HG03342 (cell line): ENCODE results near the gene FAT2.
"Not testable (repeated sequence)": the region's sequence is repeated elsewhere in the genome, so short reads cannot be mapped to it uniquely, and the experiment has no call there.

ENCODE experiments used
- ATAC-seq: cut with Tn5 transposase; IDR thresholded peaks from one replicate; pipeline ENCODE4 v1.9.1; 2021; ENCODE audit warnings: mild to moderate bottlenecking, moderate library complexity; ENCODE audit not compliant: unreplicated experiment

FAT2 gene

DNA sequence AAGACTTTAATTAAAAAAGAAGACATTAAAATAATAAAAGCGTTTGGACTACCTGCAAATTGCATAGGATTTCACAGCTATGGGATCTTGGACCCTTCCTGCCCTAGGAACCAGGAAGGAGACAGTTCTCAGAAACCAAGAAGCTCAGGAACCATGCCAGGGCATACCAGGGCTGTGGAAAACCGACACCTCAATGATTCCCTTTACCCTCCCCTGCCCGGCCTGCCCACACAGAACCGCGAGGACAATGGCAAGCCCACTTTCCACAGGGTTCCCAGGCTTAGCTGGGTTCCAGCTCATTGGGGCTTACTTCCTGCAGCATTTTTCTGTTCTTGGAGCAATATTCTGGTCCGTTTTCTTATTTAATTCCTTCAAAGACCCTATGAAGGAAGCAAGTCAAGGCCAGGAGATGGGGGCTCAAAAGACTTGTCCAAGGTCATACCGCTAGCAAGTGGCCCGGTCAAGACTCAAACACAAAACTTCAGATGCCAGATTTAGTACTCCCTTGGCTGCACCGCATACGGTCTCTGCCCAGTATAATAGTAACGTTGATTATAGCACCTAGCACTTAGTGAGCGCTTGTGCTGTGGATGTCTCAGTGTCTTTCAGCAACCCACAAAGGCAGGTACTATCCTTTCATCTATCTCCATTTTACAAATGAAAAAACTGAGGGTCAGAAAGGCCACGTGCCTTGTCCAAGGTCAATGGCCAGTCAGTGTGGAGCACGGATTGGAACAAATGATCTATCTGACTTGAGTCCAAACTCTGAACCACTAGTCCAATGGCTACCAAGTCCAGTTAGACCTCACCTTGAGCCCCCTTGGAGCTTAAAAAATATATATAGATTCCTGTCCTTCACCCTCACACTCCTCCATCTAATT, 6.8 kb downstream of the FAT2 start:
- ATAC-seq: no peak

DNA sequence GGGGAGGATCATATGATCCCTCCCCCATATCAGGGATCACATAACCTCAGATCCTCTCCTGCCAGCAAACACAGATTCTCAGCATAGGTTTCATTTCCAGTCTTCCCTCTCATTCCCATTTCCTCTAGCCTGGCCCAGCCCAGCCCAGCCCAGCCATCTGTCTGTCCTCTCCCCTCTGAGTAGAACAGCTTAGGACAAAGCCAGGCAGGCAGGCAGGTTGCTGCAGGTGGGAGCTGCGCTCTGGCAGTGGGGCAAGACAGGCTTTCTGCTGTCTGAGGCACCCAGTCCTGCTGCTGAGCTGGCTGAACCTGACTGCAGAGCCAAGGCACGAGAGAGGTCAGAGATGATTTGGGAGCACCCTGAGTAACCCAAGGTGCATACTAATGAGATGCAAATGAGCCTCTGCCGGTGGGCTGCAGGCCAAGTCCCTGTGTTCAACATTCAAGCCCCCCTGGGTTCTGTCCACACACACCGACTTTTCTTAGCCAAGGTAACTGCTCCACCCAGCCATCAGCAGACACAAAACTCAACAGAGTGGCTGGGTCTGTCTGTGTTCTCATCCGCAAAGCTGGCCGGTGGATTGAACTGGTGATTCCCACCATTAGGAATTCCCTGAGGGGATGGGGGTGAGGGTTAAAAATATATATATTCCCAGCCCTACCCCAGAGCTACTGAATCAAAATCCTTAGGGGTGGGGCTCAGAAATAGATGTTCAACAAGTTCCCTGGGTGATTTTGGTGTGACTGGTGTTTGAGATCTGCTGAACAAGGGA, 9.1 kb downstream of the FAT2 start:
- no peak for ATAC-seq

DNA sequence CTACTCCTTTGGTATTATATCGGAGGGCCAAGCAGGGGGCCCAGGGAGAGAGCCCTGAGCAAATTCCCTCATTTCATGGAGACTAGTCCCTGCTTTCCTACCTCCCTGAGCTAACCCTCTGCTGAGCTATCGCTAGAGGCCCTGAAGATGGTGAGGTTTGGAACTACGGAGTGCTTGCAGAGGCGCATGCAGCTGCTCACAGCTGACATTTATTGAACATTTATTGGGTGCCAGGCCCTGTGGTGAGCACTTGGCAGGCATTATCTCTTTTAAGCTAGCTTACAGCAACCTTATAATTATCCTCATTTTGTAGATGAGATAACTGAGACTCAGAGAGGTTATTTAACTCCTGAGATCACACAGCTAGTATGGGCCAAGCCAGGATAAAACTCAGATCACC, 9.8 kb downstream of the FAT2 start:
- ATAC-seq: no peak

DNA sequence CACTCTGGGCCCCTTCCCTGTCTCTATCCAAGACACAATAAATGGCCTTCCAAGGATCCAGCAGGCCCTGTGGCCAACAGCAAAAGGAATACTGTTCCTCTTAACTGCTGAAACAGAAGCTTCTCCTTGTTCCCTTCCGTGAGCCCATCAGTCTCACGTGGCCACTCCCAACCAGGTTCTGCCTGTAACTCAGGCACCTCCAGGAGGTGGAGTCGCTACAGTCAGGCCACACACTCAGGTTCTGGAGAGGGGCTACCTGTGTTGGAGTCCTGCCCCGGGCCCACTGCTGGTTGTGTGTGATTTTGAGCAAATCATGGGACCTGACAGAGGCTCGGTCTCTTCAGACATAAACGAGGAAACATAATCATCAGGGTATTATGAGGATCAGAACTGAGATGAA, 10.3 kb downstream of the FAT2 start:
- ATAC-seq: no peak

DNA sequence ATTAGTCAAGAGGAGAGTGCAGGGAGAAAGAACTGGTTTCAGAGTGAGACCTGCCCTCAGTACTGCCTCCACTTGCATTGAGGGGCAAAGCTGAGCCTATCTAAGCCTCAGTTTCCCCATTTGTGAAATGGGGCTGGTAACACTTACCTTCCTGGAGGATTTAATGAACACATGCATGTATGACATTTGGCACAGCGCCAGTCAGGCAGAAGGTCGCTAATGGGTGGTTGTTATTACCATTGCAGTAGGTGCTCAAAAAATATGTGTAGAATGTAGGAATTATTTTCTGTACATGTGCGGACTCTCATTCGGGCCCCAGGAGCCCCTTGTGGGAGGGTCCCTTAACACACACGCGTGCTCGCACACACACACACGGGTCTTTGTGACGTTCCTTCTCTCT, 10.9 kb downstream of the FAT2 start:
- ATAC-seq: no peak

DNA sequence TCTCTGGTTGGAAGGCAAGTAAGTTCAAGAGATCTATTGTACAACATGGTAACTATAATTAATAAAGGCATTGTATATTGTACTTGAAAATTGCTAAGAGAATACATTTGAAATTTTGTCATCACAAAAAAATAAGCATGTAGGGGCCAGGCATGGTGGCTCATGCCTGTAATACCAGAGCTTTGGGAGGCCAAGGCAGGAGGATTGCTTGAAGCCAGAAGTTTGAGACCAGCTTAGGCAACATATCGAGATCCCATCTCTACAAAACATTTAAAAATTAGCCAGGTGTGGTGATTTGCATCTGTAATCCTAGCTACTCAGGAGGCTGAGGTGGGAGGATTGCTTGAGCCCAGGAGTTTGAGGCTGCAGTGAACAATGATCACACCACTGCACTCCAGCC, 12.0 kb downstream of the FAT2 start:
- not testable (repeated sequence) for ATAC-seq

DNA sequence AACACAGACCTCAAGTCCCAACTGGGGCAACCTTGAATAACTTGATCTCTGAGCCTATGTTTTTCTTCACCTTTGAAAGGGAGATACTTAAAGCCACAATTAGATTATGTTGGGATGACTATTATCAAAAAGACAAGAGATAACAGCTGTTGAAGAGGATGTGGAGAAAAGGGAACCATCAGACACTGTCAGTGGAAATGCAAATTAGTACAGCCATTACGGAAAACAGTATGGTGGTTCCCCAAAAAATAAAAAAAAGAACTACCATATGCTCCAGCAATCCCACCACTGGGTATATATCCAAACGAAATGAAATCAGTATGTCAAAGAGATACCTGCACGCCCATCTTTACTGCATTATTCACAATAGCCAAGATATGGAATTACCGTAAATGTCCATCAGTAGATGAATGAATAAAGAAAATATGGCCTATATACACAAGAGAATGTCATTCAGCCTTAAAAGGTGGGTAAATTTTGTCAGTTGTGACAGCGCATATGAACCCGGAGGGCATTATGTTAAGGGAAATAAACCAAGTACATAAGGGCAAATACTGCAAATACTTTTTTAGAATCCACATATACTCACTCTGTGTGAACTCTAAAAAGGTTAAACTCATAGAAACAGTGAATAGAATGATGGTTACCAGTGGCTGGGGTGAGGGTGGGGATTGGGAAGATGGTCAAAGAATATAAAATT, 12.7 kb downstream of the FAT2 start:
- ATAC-seq: no peak

DNA sequence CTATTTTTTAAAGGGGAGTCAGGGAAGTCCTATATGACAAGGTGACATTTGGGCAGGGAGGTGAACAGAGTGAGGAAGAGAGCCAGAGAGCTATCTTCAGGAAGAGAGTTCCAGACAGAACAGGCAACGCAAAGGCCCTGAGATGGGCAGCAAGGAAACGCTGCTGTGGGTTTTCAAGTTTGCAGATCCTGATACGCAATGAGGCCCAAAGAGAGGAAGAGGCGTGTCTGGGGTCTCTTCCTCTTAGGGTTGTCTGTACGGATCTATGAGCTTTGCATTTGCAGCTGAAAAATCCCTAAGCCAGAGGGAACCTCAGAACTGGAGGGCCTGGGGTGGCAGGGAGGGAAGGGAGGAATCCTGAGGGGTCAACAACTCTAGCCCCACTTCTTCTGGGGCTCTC, 13.6 kb downstream of the FAT2 start:
- no peak for ATAC-seq

DNA sequence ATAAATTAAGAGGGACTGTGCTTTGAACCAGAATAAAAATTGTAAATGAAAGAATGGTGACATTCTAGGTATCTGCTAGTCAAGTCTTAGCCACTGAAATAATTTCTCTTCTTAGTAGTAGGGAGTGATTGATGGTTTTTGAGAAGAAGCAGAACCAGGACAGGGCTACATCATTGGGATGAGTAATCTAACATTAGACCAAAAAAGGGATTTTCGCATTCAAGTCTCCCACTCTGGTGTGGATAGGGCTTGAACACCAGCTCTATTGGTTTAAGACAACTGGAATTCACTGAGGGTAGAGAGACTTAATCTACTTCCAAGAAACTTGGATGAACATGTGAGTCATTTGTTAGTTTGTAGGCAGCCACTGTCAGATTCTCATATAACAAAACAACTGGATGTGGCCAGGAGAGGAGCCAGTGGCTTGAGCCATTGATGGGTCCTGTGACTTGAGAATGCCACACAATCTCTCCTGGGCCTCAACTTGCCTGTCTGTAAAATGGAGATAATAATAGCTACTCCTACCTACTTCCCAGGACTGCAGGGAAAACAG, 16.6 kb downstream of the FAT2 start:
- no peak for ATAC-seq

DNA sequence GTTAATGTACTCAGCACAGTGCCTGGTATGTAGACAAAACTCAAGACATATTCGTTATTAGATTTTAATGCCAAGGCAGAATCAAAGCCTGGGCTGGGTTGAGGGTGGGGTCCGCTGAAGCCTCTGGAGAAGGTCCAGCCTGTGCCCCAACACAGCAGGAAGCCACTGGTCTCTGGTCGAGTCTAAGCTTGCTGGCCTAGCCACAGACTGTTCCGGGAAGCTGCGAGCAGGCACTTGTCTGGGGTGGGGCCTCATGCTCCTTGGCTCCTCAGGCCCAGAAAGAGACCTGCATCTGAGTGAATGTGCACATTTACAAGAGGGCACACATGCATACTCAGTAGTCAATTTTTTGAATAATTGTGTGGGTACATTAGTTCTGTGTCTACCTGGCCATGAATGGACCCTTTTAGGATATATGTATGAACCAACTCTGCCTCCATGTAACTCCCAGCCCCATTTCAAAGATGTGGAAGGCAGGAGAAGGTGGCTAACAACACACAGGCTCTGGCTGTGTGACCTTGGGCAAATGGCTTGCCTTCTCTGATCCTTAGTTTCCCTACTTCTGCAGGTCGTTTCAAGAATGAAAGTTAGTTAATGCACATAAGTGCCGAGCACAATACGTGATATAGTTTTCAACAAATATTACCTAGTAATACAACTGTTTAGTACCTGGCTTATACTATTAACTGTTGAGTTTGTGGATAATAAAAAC, 18.3 kb downstream of the FAT2 start:
- ATAC-seq: no peak

DNA sequence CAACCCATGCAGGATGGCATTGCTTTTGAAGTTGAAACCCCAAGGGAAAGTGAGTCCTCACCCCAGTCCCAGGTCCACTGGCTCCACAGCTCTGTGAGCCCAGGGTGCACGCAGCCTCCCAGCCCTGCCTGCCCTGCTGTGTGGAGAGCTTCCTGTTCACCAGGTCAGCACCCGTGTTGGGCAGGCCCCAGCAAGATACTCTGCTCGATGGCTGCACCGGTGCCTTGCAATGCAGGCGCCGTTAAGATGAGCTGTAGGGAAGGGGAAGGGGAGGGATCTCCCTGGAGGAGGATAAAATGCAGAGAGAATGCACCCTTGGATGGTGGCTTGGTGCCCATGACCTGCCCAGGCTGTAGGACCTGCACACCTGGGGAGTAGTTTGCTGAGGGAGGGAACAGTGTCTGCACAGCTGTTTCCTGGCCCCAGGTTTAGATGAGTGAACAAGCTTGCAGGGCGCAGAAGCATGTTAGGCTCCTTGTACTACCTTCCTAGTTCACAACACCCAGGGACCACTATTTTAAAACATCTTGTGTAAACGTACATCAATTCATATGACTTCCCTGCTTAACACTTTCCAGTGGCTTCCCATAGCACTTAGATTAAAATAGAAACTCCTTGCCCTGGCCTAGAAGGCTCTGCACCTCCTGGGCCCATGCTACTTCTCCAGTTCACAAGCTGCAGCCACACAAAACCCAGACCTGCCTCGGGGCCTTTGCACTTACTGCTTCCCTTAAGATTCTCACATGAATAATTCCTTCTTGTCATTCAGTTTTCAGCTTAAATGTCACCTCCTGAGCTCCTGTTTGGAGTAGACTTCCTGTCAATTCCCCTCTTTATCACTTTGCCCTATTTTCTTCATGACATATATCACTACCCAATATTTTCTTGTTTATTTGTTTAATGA, 19.6 kb downstream of the FAT2 start:
- ATAC-seq: no peak

DNA sequence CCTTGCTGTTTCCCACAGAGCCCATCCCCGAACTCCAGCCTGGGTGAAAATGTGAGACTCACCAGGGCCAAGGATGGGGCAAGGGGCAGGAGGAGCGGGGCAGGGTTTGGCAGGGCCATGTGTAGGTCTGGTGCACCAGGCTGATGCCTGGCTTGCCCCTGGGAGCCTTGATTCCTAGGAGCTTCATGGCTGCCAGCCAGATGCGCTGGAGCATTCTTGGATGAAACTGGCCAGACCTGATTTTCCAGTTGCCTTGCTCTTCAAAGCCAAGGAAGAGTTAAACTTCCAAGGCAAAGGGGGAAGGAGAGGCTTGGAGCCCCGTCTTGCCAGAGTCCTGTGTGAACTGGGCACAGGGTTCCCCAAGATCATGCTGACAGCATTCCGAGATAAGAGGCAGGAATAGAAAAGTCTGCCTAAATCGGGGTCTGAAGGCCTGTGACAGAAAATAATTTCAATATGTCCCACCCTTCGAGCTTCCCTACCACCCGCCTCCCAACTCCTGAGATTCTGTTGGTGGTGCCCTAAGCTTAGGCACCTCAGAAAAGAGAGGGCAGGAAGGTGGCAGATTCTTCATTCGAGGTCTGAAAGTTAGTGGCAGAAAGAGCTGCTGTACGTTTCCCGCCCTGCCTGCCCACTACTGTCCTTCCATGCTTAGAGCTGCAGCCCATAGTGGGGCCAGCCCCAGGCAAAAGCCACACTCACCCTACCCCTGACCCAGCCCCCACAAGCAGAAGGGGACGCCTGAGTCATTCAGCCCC, 20.4 kb downstream of the FAT2 start:
- ATAC-seq: no peak

DNA sequence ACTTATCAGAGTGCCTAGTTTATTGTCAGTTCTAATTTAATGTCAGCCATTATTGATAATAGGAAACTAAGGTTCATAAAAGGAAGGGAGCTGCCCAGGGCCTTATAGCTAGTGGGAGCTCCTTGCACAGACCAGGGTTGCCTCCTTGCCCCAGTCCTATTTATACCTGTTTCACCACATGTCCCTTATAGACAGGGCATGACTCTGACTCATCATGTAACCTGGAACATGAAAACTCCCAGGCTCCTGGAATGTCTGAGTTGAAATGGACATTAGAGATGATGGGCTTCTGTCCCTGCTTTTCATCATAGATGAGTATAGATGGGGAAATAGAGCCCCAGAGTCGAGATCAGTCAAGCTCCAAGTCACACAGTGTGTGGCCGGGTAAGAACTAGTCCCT, 21.1 kb downstream of the FAT2 start:
- ATAC-seq: no peak

DNA sequence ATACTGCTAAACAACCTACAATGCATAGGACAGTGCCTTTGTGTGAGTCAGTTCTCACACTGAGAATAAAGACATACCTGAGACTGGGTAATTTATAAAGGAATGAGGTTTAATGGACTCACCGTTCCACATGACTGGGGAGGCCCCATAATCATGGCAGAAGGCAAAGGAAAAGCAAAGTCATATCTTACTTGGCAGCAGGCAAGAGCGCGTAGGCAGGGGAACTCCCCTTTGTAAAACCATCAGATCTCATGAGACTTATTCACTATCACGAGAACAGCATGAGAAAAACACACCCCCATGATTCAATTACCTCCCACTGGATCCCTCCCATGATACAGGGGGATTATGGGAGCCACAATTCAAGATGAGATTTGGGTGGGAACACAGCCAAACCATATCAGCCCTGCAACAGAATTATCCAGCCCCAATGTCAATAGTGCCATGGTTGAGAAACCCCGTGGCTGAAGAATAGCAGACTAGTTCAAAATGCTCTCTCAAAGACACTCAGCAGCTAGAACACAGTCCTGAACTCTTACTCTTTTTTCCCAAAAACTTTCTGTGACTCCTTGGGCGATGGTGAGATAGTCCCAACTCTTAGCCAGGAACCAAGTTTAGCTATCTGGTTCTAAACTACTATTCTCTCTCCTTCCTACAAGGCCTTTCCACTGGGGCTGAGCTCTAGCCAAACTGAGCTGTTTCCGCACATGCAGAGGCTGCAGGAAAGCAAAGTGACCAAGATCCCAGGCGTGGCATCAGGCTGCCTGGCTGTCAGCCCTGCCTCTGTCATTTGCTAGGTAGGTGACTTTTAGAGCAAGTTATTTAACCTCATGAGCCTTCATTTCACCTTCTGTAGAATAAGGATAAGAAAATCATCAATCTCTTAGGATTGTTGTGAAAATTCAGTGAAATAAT, 21.7 kb downstream of the FAT2 start:
- ATAC-seq: no peak

DNA sequence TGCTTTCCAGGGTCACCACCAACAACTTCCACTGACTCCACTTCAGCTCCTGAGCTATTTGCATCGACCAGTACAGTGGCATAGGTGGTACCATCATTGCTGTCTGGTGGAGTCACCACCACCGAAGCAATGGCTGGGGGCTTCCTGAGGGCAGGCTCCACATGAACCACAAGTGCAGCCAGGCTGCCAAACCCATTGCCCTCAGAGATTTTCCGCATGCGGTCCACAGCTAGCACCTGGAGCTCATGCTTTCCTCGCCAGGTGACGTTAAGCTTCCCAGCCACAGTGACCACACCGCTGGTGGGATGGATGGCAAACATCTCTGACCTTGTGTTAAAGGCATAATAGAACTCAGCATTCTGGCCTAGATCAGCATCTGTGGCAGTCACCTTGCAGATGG, 23.1 kb downstream of the FAT2 start:
- ATAC-seq: no peak

DNA sequence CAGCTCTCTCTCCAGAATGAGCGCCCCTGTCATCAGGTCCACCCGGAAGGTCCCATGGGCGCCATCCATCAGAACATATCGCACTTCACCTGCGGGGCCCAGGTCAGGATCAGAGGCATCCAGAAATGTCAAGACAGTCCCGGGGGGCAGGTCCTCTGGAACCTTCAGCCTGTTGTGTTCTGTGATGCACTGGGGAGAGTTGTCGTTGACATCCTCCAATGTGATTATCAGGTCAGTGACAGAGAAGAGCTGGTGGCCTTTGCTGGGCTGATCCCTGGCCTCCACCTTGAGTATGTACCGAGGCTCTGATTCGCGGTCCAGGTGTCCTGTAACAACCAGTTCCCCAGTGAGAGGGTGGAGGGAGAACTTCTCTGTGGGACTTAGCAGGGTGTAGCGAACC, 25.2 kb downstream of the FAT2 start:
- no peak for ATAC-seq

DNA sequence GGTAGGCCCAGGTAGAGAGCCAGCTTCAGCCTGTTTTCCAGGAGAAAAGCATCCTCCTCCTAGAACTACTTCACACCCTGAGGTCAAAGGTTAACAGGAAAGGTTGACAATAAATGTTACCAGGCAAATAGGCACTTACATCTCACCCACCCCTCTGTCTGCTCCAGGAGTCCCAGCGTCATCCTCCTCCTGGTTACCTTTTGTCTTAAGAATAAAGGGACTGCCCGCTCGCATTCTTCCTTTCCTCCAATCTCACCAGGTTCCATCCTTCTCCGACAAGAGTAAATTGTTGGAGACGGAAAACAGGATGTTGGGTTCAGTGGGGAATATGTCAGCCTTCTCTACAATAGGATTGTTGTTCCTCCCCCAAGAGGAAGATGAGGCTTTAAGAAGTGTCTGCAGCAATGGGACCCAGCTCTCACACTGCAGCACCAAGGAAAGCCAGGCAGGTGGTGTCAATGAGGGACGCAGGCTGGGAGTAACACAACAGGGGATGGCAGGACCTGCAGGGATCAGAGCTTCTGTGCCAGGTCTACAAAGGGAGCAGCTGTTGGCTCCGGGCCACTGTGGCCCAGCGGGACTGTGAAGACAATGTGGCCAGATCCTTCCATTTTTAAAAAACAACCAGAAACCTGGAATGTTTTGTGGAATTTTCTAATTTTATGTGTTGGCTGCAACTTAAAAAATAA, 29.0 kb downstream of the FAT2 start:
- no peak for ATAC-seq
